GM12872 (cell line): ENCODE data around the gene ZMYND11.

Experiments used
- CTCF ChIP-seq: IDR thresholded peaks from 3 replicates; pipeline ENCODE4 v1.5.1; 2011; ENCODE audit warnings: low read depth, mild to moderate bottlenecking, low read length, moderate library complexity; ENCODE audit not compliant: insufficient read depth

The ZMYND11 gene

GRCh38 chr10:299969-300368, 164.7 kb downstream of the ZMYND11 start:
- no peak for TF ChIP-seq CTCF

- TF ChIP-seq CTCF, result no peak
Measured at GRCh38 chr10:301536-301935, 166.3 kb downstream of the ZMYND11 start.
